Skeletal muscle cell (primary cell): Measurements from ENCODE around the gene PARG.
"Not testable (repeated sequence)": the region's sequence is repeated elsewhere in the genome, so short reads cannot be mapped to it uniquely, and the experiment has no call there.

Experiments used
- DNase-seq: peaks from one replicate; pipeline ENCODE4 v3.0.0-alpha.2; 2010; ENCODE audit warnings: low read depth
- H3K4me3 ChIP-seq: 2 replicates; pipeline ENCODE4 v1.5.1; 2011; ENCODE audit warnings: low read depth, mild to moderate bottlenecking, control low read depth, low read length, moderate library complexity

The PARG gene

DNA sequence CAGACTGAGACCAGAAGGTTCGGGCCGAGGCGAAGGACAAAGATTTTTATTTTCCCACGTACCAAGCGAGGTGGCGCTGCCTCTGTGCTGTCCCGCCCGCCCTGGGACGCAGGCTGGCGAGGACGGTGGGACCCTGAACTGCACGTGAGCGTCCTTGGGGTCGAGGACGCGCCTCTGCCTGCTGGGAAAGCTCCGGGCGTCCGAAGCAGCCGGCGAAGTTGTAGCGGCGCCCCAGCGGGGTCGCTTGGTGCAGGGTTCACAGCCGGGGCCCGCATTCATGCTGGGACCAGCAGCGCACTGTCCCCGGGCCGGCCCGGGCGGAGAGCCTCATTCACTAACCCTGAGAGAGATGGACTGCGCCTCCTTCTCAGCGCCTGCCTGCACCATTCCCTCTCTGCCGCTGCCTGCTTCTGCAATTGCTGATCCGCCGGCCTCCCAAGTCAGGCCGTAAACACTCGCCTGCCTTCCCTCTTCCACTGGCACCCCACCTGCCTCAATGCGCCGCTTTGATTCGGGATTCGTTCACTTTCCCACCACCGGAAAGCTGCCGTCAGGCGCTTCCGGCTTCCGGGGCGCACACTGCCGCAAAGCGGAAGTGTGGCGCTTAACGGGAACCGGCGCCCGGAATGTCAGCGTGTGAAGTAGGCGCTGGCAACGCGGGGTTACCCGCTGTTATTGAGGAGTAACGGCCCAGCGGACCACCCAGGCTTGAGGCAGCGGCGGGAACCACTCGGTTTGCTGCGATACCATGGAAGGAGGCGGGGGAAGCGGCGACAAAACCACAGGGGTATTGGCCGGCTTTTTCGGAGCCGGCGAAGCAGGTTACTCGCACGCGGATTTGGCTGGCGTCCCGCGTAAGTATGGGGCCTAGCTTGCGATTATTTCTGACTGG is at the start of gene PARG, which contains the start of gene TIMM23B:
PARG (minus strand) TSS at position 581 of the 892 bp plus-strand sequence; CDS start at position 279, 302 bp downstream.
TIMM23B (plus strand) TSS at position 607 of the 892 bp plus-strand sequence; CDS start at position 749, 142 bp downstream.
- H3K4me3 ChIP-seq = peak within 1 kb of the TSS; percentile 68
- DNase-seq = peak; percentile 48

DNA sequence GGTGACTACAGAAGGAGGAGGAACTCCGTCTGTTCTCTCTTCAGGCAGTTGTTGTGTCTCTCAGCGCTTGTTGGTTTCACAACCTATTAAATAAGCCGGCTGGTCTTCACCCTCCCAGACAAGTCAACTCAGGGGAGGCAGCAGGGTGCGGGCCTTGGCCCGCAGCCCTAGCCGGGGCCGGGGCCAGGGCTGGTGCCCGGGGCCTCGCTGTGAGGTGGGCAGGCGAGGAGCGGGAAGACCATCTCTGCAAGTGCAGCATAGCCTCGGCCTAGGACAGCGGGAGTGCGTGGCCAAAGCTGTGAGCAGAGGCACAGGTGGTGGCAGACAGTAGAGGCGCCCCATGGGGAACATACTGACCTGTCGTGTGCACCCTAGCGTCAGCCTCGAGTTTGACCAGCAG is 46.5 kb upstream of the PARG start, which contains the start of gene AGAP6:
AGAP6 (plus strand) TSS at position 31 of the 400 bp plus-strand sequence; CDS start at position 341, 310 bp downstream.
- not testable (repeated sequence) for H3K4me3 ChIP-seq, DNase-seq

DNA sequence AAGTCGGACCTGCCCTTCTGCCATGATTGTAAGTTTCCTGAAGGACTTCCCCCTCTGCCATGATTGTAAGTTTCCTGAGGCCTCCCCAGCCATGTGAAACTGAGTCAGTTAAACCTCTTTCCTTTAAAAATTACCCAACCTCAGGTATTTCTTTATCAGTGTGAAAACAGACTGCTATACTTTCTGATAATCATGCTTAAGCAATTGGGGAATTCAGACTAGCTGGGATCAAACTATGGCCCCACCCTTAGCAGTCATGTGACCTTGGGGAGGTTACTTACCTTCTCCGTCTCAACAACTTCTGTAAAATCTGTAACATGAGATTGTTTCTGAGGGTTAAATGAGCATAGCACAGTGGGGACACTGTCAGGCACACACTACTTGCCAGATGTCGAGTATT is 45.4 kb upstream of the PARG start:
- H3K4me3 ChIP-seq, DNase-seq: not testable (repeated sequence)

- not testable (repeated sequence) for H3K4me3 ChIP-seq
Observed at GRCh38 chr10:49977756-49978155, 35.9 kb upstream of the PARG start.

GRCh38 chr10:49972094-49972493 is 30.3 kb upstream of the PARG start:
- not testable (repeated sequence) for DNase-seq

More at GRCh38 chr10:49977756-49978155, 35.9 kb upstream of the PARG start:
- DNase-seq = not testable (repeated sequence)

DNA sequence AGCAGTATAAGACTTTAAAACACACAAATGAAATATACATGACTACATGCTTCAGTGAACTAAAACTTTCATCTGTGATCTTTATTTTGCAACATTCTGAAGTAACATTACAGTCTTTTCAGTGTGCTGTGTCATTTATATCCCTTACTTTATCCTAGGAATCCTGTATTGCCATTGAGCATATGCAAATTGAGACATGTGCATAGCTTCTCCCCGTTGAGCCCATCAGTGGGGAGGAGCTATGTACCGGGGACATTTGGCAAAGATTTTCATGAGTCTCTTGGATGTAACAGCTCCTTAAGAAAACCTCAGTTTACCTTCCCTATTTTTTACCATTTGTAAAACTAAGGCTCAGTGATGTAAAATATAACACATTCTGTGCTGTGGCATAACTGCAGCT is 29.6 kb upstream of the PARG start:
- not testable (repeated sequence) for DNase-seq, H3K4me3 ChIP-seq

More at GRCh38 chr10:49972094-49972493, 30.3 kb upstream of the PARG start:
- H3K4me3 ChIP-seq = not testable (repeated sequence)

DNA sequence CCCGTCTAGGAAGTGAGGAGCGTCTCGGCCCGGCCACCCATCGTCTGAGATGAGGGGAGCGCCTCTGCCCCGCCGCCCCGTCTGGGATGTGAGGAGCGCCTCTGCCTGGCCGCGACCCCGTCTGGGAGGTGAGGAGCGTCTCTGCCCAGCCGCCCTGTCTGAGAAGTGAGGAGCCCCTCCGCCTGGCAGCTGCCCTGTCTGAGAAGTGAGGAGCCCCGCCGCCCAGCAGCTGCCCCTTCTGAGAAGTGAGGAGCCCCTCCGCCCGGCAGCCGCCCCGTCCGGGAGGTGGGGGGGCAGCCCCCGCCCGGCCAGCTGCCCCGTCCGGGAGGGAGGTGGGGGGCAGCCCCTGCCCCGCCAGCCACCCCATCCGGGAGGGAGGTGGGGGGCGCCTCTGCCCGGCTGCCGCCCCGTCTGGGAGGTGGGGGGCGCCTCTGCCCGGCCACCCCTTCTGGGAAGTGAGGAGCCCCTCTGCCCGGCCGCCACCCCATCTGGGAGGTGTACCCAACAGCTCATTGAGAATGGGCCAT is 28.6 kb upstream of the PARG start:
- not testable (repeated sequence) for H3K4me3 ChIP-seq, DNase-seq

DNA sequence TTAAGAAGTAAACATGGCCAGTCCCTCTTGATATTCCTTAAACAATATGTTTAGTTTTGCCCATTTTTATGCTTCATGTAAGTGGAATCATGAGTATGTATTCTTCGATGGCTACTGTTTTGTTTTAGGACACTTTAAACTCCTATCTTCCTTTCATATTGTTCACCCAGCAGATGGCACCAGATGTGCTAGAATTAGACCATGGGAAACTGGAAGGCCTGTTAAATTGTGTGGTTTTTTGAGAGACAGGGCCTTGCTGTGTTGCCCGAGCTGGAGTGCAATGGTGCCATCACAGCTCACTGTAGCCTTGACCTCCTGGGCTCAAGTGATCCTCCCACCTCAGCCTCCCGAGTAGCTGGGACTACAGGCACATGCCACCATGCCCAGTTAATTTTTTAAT is 11.3 kb upstream of the PARG start:
- DNase-seq, H3K4me3 ChIP-seq: not testable (repeated sequence)

- H3K4me3 ChIP-seq, DNase-seq: not testable (repeated sequence)
Observed at GRCh38 chr10:49952006-49952405, 10.2 kb upstream of the PARG start.

DNA sequence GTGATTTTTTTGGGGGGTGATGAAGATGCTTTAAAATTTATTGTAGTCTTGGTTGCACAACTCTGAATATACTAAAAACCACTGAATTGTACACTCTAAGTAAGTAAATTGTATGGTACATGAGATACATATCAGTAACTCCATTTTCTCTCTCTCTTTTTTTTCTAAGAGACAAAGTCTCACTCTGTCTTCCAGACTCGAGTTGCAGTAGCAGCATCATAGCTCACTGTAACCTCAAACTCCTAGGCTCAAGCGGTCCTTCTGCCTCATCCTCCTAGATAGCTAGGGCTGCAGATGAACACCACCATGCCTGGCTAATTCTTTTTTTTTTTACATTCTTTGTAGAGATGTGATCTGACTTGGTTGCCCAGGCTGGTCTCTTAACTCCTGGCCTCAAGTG is 6.9 kb upstream of the PARG start:
- not testable (repeated sequence) for DNase-seq, H3K4me3 ChIP-seq

- H3K4me3 ChIP-seq, DNase-seq: not testable (repeated sequence)
Observed at GRCh38 chr10:49948142-49948541, 6.3 kb upstream of the PARG start.

GRCh38 chr10:49943607-49944006 is 1.8 kb upstream of the PARG start:
- H3K4me3 ChIP-seq, DNase-seq: not testable (repeated sequence)

DNA sequence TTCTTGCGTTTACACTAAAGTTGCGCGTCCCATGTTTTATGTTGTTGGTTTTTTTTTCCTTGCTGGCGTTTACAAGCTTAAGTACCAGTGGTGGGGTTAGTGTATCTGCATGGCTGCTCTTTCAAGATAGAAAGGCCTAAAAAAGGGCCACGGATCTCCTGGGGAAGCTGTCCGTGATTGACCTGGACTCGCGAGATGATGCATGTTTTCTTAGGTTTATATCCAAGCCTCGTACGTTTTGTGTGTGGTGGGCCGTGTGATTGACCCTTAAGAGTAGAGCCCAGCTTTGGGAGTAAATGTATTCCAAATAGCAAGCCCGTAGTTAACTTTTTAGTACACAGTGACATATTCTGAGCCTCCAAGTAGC is 495 bp upstream of the PARG start:
- not testable (repeated sequence) for DNase-seq
- H3K4me3 ChIP-seq = peak overlapping the region; percentile 68

- DNase-seq, H3K4me3 ChIP-seq: not testable (repeated sequence)
Observed at GRCh38 chr10:49931959-49932728, 9.7 kb downstream of the PARG start.

DNA sequence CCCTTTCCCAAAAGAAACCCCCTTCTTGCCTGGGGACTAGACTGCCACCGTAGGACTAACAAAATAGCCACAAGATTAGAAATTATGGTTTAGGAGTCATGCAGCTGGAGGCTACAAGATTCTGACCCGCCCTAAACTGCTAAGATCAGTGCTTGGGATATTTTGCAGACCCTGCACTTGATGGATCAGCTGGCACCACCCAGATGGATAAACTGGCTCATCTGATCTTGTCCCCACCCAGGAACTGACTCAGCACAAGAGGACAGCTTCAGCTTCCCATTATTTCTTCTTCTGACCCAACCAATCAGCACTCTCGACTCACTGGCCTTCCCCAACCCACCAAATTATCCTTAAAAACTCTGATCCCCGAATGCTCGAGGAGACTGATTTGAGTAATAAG is 10.6 kb downstream of the PARG start:
- DNase-seq, H3K4me3 ChIP-seq: not testable (repeated sequence)

GRCh38 chr10:49923572-49923971 is 18.3 kb downstream of the PARG start:
- H3K4me3 ChIP-seq, DNase-seq: not testable (repeated sequence)

- DNase-seq, H3K4me3 ChIP-seq: not testable (repeated sequence)
Observed at GRCh38 chr10:49922041-49922440, 19.8 kb downstream of the PARG start.

GRCh38 chr10:49917927-49918326 is 23.9 kb downstream of the PARG start:
- DNase-seq, H3K4me3 ChIP-seq: not testable (repeated sequence)

DNA sequence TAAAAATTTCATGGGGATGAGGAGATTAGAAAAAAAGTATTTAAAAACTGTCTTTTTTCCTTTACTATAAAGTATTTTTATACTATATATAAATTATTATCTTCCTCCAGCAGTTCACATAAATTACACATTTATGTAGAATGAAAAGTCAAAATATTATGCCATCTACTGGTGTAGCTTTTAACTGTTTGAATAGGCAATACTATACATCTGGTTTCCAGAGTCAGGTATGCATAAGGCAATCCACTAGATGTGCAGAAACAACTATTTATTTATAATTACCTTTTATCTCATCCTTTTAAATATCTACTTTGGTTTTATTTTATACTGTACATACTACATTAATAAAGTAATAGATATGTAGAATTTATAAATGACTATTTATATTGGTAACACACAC is 25.4 kb downstream of the PARG start:
- DNase-seq, H3K4me3 ChIP-seq: not testable (repeated sequence)

- H3K4me3 ChIP-seq, DNase-seq: not testable (repeated sequence)
Observed at GRCh38 chr10:49910295-49910694, 31.5 kb downstream of the PARG start.
